B cell (primary cell): ENCODE results near the gene CRB1. TPM values are rescaled to one million over a fixed set of nuclear protein-coding genes. Genes with fewer than 3 reads are reported as not detected.

Source experiments
- ATAC-seq: fragments of 200-7000 bp; cut with Tn5 transposase; one replicate; pipeline ENCODE4 v1.10.0; 2021; ENCODE audit warnings: low read depth, mild to moderate bottlenecking, moderate number of reproducible peaks, moderate library complexity
- CTCF ChIA-PET: fragments of 350-600 bp; sonication (Branson Sonifier 250); formaldehyde crosslinking; loops from one replicate; lab custom pipeline; 2021; ENCODE audit warnings: antibody characterized with exemption, inconsistent platforms; lab: Charles Lee
- POLR2A ChIA-PET: fragments of 350-600 bp; sonication (Branson Sonifier 250); formaldehyde crosslinking; loops from one replicate; lab custom pipeline; 2021; ENCODE audit warnings: antibody characterized with exemption; lab: Charles Lee
- DNase-seq: peaks from one replicate; pipeline ENCODE4 v3.0.0; 2013
- H2AFZ ChIP-seq: 2 replicates; pipeline ENCODE4 v1.6.1; 2012; ENCODE audit warnings: mild to moderate bottlenecking, low read depth, low read length; ENCODE audit not compliant: insufficient read depth, poor library complexity, severe bottlenecking
- H3K27ac ChIP-seq, 2 donors: 1 replicate in 1 of 2; 2 replicates in 1 of 2; pipeline ENCODE4 v1.5.1; 2012 to 2013; ENCODE audit warnings: low read length in 2 of 2, mild to moderate bottlenecking in 2 of 2, moderate library complexity in 1 of 2
- H3K27me3 ChIP-seq, 4 experiments: fragments of 200-600 bp in 1 of 4; sonication (generic) in 1 of 4; replicated peaks in 1 of 4; 1 replicate in 2 of 4; 2 replicates in 2 of 4; pipeline versions ENCODE4 v1.6.1 to v1.7.0; 2013 to 2016; ENCODE audit warnings: low read length in 3 of 4, mild to moderate bottlenecking in 2 of 4, mixed read lengths in 1 of 4, moderate library complexity in 1 of 4; ENCODE audit not compliant: insufficient read depth in 4 of 4, control insufficient read depth in 3 of 4; ENCODE audit errors: control extremely low read depth in 1 of 4
- H3K36me3 ChIP-seq, 2 experiments: replicated peaks in 1 of 2; 1 replicate in 1 of 2; 2 replicates in 1 of 2; pipeline versions ENCODE4 v1.6.1 to v1.7.1; 2013; ENCODE audit warnings: low read length in 1 of 2; ENCODE audit not compliant: insufficient read depth in 2 of 2, control insufficient read depth in 1 of 2; ENCODE audit errors: control extremely low read depth in 1 of 2, extremely low read depth in 1 of 2
- H3K4me1 ChIP-seq, 2 donors: fragments of 200-600 bp in 1 of 2; sonication (generic) in 1 of 2; 1 replicate in 1 of 2; 2 replicates in 1 of 2; pipeline versions ENCODE4 v1.5.1 to v1.6.1; 2013 to 2017; ENCODE audit warnings: low read length in 2 of 2; ENCODE audit not compliant: control insufficient read depth in 2 of 2, insufficient read depth in 2 of 2
- H3K4me2 ChIP-seq: replicated peaks from 2 replicates; pipeline ENCODE3; 2012; ENCODE audit warnings: mild to moderate bottlenecking, low read depth, low read length; ENCODE audit not compliant: poor library complexity, severe bottlenecking
- H3K4me3 ChIP-seq, 5 experiments: fragments of 200-600 bp in 1 of 5; sonication (generic) in 1 of 5; 1 replicate in 3 of 5; 2 replicates in 2 of 5; pipeline versions ENCODE4 v1.5.1 to v1.7.0; 2011 to 2016; ENCODE audit warnings: low read length in 4 of 5, mild to moderate bottlenecking in 4 of 5, low read depth in 2 of 5, control low read depth in 1 of 5, moderate library complexity in 1 of 5; ENCODE audit not compliant: insufficient read depth in 1 of 5; ENCODE audit errors: control extremely low read depth in 1 of 5, extremely low read depth in 1 of 5
- H3K79me2 ChIP-seq: fragments of 200-600 bp; sonication (generic); one replicate; pipeline ENCODE4 v1.6.0; 2016; ENCODE audit warnings: low read length; ENCODE audit not compliant: control insufficient read depth, insufficient read depth
- H3K9ac ChIP-seq: fragments of 200-600 bp; sonication (generic); 2 replicates; pipeline ENCODE4 v1.6.1; 2017; ENCODE audit warnings: mild to moderate bottlenecking, low read length, moderate library complexity
- H3K9me3 ChIP-seq, 3 donors: one replicate each; pipeline versions ENCODE4 v1.6.1 to v1.7.1; 2013; ENCODE audit warnings: low read length in 2 of 3; ENCODE audit not compliant: control insufficient read depth in 2 of 3, insufficient read depth in 1 of 3; ENCODE audit errors: control extremely low read depth in 1 of 3
- H4K20me1 ChIP-seq: 2 replicates; pipeline ENCODE4 v1.6.0; 2012; ENCODE audit warnings: mild to moderate bottlenecking, low read length; ENCODE audit not compliant: insufficient read depth, control insufficient read depth, poor library complexity, severe bottlenecking
- H3K27ac Mint-ChIP-seq: one replicate; pipeline ENCODE4 v1.8.0; 2021; ENCODE audit warnings: mixed read lengths
- H3K27me3 Mint-ChIP-seq: one replicate; pipeline ENCODE4 v1.8.0; 2021; ENCODE audit warnings: mixed read lengths
- H3K4me1 Mint-ChIP-seq: one replicate; pipeline ENCODE4 v1.8.0; 2021; ENCODE audit warnings: mixed read lengths
- H3K4me3 Mint-ChIP-seq: one replicate; pipeline ENCODE4 v1.8.0; 2021; ENCODE audit warnings: mixed read lengths
- H3K9me3 Mint-ChIP-seq: one replicate; pipeline ENCODE4 v1.8.0; 2022; ENCODE audit warnings: mixed read lengths; ENCODE audit not compliant: insufficient read depth
- CTCF ChIP-seq: fragments of 200-600 bp; IDR thresholded peaks from one replicate; pipeline ENCODE4 v1.8.0; 2022; ENCODE audit warnings: antibody characterized with exemption, mild to moderate bottlenecking
- EZH2 ChIP-seq: IDR thresholded peaks from 2 replicates; pipeline ENCODE4 v1.6.1; 2012; ENCODE audit warnings: borderline replicate concordance, low read depth, mild to moderate bottlenecking, moderate library complexity, low read length; ENCODE audit not compliant: insufficient read depth, poor library complexity, severe bottlenecking
- WGBS: methylation state at CpG from one replicate; pipeline ENCODE4 v1.1.5; 2013; ENCODE audit warnings: missing lambda C conversion rate; ENCODE audit not compliant: insufficient coverage; 5-methylcytosine and 5-hydroxymethylcytosine counted together
- intact Hi-C: fragments of 100-400 bp; cut with micrococcal nuclease; formaldehyde crosslinking; loops from one replicate; pipeline ENCODE4 v1.10.0; 2022
- polyA plus RNA-seq: library from polyadenylated mRNA; depleted of rRNA; stranded (reverse); fragments of >200 nt; gene quantifications from 2 replicates; pipeline ENCODE4 v1.2.3, GENCODE V29; 2012
- total RNA-seq, 2 donors: library from RNA; stranded (reverse); fragments of 120-200 nt in 1 of 2; gene quantifications; 1 replicate in 1 of 2; 2 replicates in 1 of 2; pipeline versions ENCODE4 v1.2.3 to v1.2.4, GENCODE V29; 2013 to 2022

Gene CRB1
- total and polyA plus RNA-seq, 2 donors (not counting 1 experiment from before 2014, with no cell fraction given) = 0.15 TPM; not detected in 1

DNA sequence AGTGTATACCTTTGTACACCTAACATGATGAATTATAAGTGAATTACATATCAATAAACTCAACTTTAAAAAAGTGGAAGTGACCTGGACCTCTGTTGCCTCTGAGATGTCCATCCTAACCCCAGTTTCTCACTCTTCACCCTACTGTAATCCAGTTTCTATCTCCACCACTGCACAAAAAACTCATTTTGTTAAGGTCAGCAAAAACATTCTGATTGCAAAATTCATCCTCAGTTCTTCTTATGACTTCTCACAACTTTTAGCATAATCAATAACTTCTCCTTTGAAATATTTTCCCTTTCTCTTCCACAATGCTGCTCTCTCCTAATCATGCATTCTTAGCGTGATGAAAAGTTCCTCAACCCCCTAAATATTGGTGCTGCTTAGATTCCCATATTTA lies 129.8 kb downstream of the CRB1 start:
- no peak overlapping the region for H3K4me2 ChIP-seq
- Mint-ChIP-seq H3K4me3 (no peak overlapping the region), H3K9me3 (no peaks in the 10 kb centered on the region), H3K27me3 (peaks cover 4% of the 10 kb centered on the region), H3K4me1 (no peaks in the 10 kb centered on the region), H3K27ac (no peak overlapping the region)
- H3K27me3 ChIP-seq = no peaks in the 10 kb centered on the region
- H3K4me3 ChIP-seq = no peak overlapping the region
- H2AFZ ChIP-seq = no peak overlapping the region
- no peak overlapping the region for H3K27ac ChIP-seq
- WGBS = no CpG with 5 or more reads among the region's 1 CpG
- intact Hi-C loops = no loop called here
- H3K9ac ChIP-seq = no peak overlapping the region
- no peak for ATAC-seq
- H3K36me3 ChIP-seq = no peaks in the 10 kb centered on the region
- DNase-seq = no peak
- no peaks in the 10 kb centered on the region for H3K79me2 ChIP-seq
- H4K20me1 ChIP-seq = no peaks in the 10 kb centered on the region
- ChIA-PET POLR2A (no interaction called here), CTCF (no interaction called here)
- H3K4me1 ChIP-seq = no peaks in the 10 kb centered on the region
- no peak for TF ChIP-seq CTCF
- TF ChIP-seq EZH2 = no peak
- H3K9me3 ChIP-seq = no peaks in the 10 kb centered on the region

GRCh38 chr1:197399755-197400521 lies 131.9 kb downstream of the CRB1 start:
- Mint-ChIP-seq H3K27me3 (peaks cover 10% of the 10 kb centered on the region), H3K27ac (no peak overlapping the region)
- H3K4me3 ChIP-seq = no peak overlapping the region

More at GRCh38 chr1:197399755-197400521, 131.9 kb downstream of the CRB1 start:
- Mint-ChIP-seq H3K9me3 (no peaks in the 10 kb centered on the region), H3K4me1 (no peaks in the 10 kb centered on the region), H3K4me3 (no peak overlapping the region)
- intact Hi-C loops = no loop called here
- no peak for TF ChIP-seq EZH2
- TF ChIP-seq CTCF = peak; percentile 64
- H3K36me3 ChIP-seq = no peaks in the 10 kb centered on the region
- no CpG with 5 or more reads among the region's 4 CpGs for WGBS
- H4K20me1 ChIP-seq = no peaks in the 10 kb centered on the region
- no peaks in the 10 kb centered on the region for H3K4me1 ChIP-seq
- no peak overlapping the region for H3K9ac ChIP-seq
- H3K9me3 ChIP-seq = no peaks in the 10 kb centered on the region
- H3K27ac ChIP-seq = no peak overlapping the region
- POLR2A ChIA-PET = no interaction called here
- H3K27me3 ChIP-seq = no peaks in the 10 kb centered on the region
- no peak overlapping the region for H2AFZ ChIP-seq
- ATAC-seq (no peak), DNase-seq (peak; percentile 17)
- no peak overlapping the region for H3K4me2 ChIP-seq
- CTCF ChIA-PET = interaction anchor here (0.6 to 1.1 kb wide), 7 partner anchors 9 to 1446 kb away, joined by 3 to 4 read pairs (median 3); no protein-coding TSS in a partner anchor
- no peaks in the 10 kb centered on the region for H3K79me2 ChIP-seq
